M059J (cell line): ENCODE data around the gene KARS1. TPM values are rescaled to one million over a fixed set of nuclear protein-coding genes. Genes with fewer than 3 reads are reported as not detected.

Experiments
- DNase-seq: peaks from one replicate; pipeline ENCODE4 v3.0.0-alpha.2; 2012; ENCODE audit warnings: low read depth
- total RNA-seq: library from RNA; depleted of rRNA; stranded (reverse); fragments of >200 nt; shearing (Covaris generic); gene quantifications from 2 replicates; pipeline ENCODE4 v1.2.3, GENCODE V29; 2014; rRNA removed

KARS1 gene
- total RNA-seq, 1 experiment from 2014 or later = 180 TPM

DNA sequence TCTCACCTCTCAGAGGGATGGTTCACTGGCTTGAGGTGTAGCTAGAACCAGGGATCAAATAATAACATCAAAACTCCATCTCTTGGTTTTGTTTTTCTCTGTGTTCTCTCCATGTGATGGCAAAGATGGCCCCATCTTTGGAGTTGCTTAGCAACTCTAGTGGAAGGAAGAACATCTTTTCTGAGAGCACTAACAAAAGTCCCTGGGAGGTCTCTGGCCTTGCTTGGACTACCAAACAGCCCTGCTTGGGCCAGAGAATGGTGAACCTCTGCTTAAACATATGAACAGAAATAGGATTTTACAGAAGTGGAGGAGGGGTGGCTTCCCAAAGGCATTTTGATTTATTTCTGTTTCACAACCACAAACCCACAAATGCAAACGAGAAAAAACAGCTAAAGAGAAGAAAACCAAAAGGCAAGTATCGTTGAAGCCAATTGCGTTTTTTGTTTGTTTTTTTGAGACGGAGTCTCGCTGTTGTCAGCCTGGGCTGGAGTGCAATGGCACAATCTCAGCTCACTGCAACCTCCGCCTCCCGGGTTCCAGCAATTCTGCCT, 68.1 kb downstream of the KARS1 start:
- DNase-seq = no peak

DNA sequence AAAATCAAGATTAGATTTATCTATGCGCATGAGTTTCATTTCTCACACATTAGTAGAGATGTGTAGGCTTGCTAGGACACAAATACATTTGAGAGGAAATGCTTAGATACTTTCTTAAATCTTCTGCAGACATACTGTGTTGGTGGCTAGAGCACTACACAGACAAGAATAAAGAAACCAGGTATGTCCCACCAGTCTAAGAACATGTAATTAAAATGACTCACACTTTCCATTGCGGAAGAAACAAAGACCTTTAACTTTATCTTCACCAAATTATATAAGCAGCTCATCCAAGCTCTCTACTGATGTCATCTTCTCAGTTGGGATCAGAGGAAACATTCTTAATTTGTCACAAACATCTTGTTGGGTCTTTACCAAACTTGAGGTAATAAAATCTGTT, 68.7 kb downstream of the KARS1 start:
- DNase-seq = peak; percentile 25

DNA sequence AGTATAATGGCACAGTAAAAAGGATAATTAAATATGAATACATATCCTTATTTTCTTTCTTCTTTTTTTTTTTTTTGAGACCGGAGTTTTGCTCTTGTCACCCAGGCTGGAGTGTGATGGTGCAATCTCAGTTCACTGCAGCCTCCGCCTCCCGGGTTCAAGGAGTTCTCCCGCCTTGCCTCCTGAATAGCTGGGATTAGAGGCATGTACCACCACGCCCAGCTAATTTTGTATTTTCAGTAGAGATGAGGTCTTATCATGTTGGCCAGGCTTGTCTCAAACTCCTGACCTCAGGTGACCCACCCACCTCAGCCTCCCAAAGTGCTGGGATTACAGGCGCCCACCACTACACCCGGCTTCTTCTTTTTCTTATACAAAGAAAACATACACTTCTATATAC, 69.3 kb downstream of the KARS1 start:
- DNase-seq = no peak

Other genes with a start within 250 kb of the KARS1 start
- 91.3 and 111 TPM in 2 replicates for gene CFDP1, start 214.2 kb downstream of the KARS1 start, total RNA-seq
- gene TMEM170A, start 183.0 kb downstream of the KARS1 start, total RNA-seq = 17.5 and 27.5 TPM in 2 replicates
- 0.98 and 1.4 TPM in 2 replicates for gene CHST6, start 152.2 kb downstream of the KARS1 start, total RNA-seq
- gene CHST5, start 111.6 kb downstream of the KARS1 start, total RNA-seq = not detected in 2 replicates
- gene TMEM231, start 91.4 kb downstream of the KARS1 start, total RNA-seq = 11.0 and 13.3 TPM in 2 replicates
- 71.8 and 87.7 TPM in 2 replicates for gene GABARAPL2, start 81.3 kb downstream of the KARS1 start, total RNA-seq
- 77.2 and 121 TPM in 2 replicates for gene ADAT1, start 24.4 kb downstream of the KARS1 start, total RNA-seq
- gene TERF2IP, start 108 bp upstream of the KARS1 start, total RNA-seq = 52.9 and 65.4 TPM in 2 replicates
- not detected in 2 replicates for gene CPHXL2, start 29.3 kb upstream of the KARS1 start, total RNA-seq
- not detected in 2 replicates for gene DUXB, start 53.8 kb upstream of the KARS1 start, total RNA-seq
- gene CPHXL, start 78.8 kb upstream of the KARS1 start, total RNA-seq = not detected in 2 replicates